GM23338 (cell line): Measurements from ENCODE around the gene SIVA1. TPM values are rescaled to one million over a fixed set of nuclear protein-coding genes. Genes with fewer than 3 reads are reported as not detected.

Experiments
- ATAC-seq: fragments of 200-7000 bp; cut with Tn5 transposase; 3 replicates; pipeline ENCODE4 v1.9.1; 2020
- DNase-seq: peaks from one replicate; pipeline ENCODE4 v3.0.0-alpha.2; 2015; ENCODE audit warnings: low spot score
- H2AFZ ChIP-seq: fragments of 200-600 bp; sonication (generic); 2 replicates; pipeline ENCODE4 v1.8.0; 2016; ENCODE audit warnings: antibody characterized with exemption, mild to moderate bottlenecking, moderate library complexity
- H3F3A ChIP-seq: fragments of 200-600 bp; sonication (generic); replicated peaks from 2 replicates; pipeline ENCODE4 v1.8.0; 2017; ENCODE audit warnings: antibody characterized with exemption, mixed run types, low read depth
- H3K27ac ChIP-seq: fragments of 200-600 bp; sonication (generic); 2 replicates; pipeline ENCODE4 v1.6.1; 2016; ENCODE audit warnings: low read depth
- H3K27me3 ChIP-seq: fragments of 200-600 bp; sonication (generic); 2 replicates; pipeline ENCODE4 v1.8.0; 2016; ENCODE audit warnings: mild to moderate bottlenecking, mixed run types, moderate library complexity; ENCODE audit not compliant: insufficient read depth
- H3K36me3 ChIP-seq: fragments of 200-600 bp; sonication (generic); 2 replicates; pipeline ENCODE4 v1.8.0; 2016; ENCODE audit warnings: mild to moderate bottlenecking; ENCODE audit not compliant: insufficient read depth
- H3K4me1 ChIP-seq: fragments of 200-600 bp; sonication (generic); 2 replicates; pipeline ENCODE4 v1.8.0; 2016; ENCODE audit warnings: mild to moderate bottlenecking, moderate library complexity; ENCODE audit not compliant: insufficient read depth
- H3K4me2 ChIP-seq: fragments of 200-600 bp; sonication (generic); 2 replicates; pipeline ENCODE4 v1.7.1; 2017; ENCODE audit warnings: mixed run types
- H3K4me3 ChIP-seq: fragments of 200-600 bp; sonication (generic); 2 replicates; pipeline ENCODE4 v1.6.1; 2016; ENCODE audit warnings: mixed run types
- H3K79me2 ChIP-seq: fragments of 200-600 bp; sonication (generic); replicated peaks from 2 replicates; pipeline ENCODE4 v1.8.0; 2017; ENCODE audit warnings: mild to moderate bottlenecking; ENCODE audit not compliant: insufficient read depth
- H3K9me2 ChIP-seq: fragments of 200-600 bp; sonication (generic); 2 replicates; pipeline ENCODE4 v1.8.0; 2017; ENCODE audit not compliant: insufficient read depth
- H4K20me1 ChIP-seq: fragments of 200-600 bp; sonication (generic); replicated peaks from 2 replicates; pipeline ENCODE4 v1.8.0; 2017; ENCODE audit warnings: mild to moderate bottlenecking; ENCODE audit not compliant: insufficient read depth
- H3K27ac Mint-ChIP-seq: 2 replicates; pipeline ENCODE4 v1.8.0; 2020; ENCODE audit warnings: inconsistent platforms, mild to moderate bottlenecking, moderate library complexity, mixed read lengths
- H3K27me3 Mint-ChIP-seq: 3 replicates; pipeline ENCODE4 v1.8.0; 2022; ENCODE audit warnings: low read depth, mild to moderate bottlenecking, moderate library complexity, mixed read lengths, inconsistent platforms; ENCODE audit not compliant: insufficient read depth, poor library complexity
- H3K36me3 Mint-ChIP-seq: 3 replicates; pipeline ENCODE4 v1.8.0; 2021; ENCODE audit warnings: low read depth, mild to moderate bottlenecking, inconsistent platforms, moderate library complexity, mixed read lengths
- H3K4me1 Mint-ChIP-seq: 3 replicates; pipeline ENCODE4 v1.8.0; 2020; ENCODE audit warnings: mild to moderate bottlenecking, inconsistent platforms, mixed read lengths
- H3K4me3 Mint-ChIP-seq: 3 replicates; pipeline ENCODE4 v1.8.0; 2021; ENCODE audit warnings: moderate library complexity, mild to moderate bottlenecking, inconsistent platforms, mixed read lengths
- H3K9me3 Mint-ChIP-seq: 3 replicates; pipeline ENCODE4 v1.8.0; 2020; ENCODE audit warnings: moderate library complexity, mild to moderate bottlenecking, inconsistent platforms, mixed read lengths
- CREB1 ChIP-seq: fragments of 250-450 bp; sonication (Bioruptor Pico); IDR thresholded peaks from 2 replicates; pipeline ENCODE4 v1.5.0; 2020; ENCODE audit warnings: low read depth, mild to moderate bottlenecking, moderate library complexity
- EZH2 ChIP-seq: fragments of 200-600 bp; sonication (generic); IDR thresholded peaks from one replicate; pipeline ENCODE4 v1.8.0; 2017; ENCODE audit warnings: antibody characterized with exemption, mild to moderate bottlenecking, low read depth; ENCODE audit not compliant: unreplicated experiment
- EZH2phosphoT487 ChIP-seq: fragments of 200-600 bp; sonication (generic); IDR thresholded peaks from one replicate; pipeline ENCODE4 v1.8.1; 2018; ENCODE audit warnings: antibody characterized with exemption; ENCODE audit not compliant: unreplicated experiment
- JUNB ChIP-seq: IDR thresholded peaks from one replicate; pipeline ENCODE4 v1.6.1; 2016; ENCODE audit warnings: antibody characterized with exemption; ENCODE audit not compliant: unreplicated experiment
- NANOG ChIP-seq: IDR thresholded peaks from 2 replicates; pipeline ENCODE4 v1.6.1; 2016; ENCODE audit warnings: antibody characterized with exemption, borderline replicate concordance
- STAT1 ChIP-seq: IDR thresholded peaks from one replicate; pipeline ENCODE4 v1.6.1; 2016; ENCODE audit warnings: antibody characterized with exemption; ENCODE audit not compliant: unreplicated experiment
- ZNF114 ChIP-seq: fragments of 250-450 bp; sonication (Bioruptor Pico); IDR thresholded peaks from 2 replicates; pipeline ENCODE4 v1.5.0; 2020; ENCODE audit warnings: mild to moderate bottlenecking, moderate library complexity
- ZNF331 ChIP-seq: fragments of 250-450 bp; sonication (Bioruptor Pico); IDR thresholded peaks from 2 replicates; pipeline ENCODE4 v1.5.0; 2020; ENCODE audit warnings: low read depth, mild to moderate bottlenecking, moderate library complexity
- polyA plus RNA-seq: library from polyadenylated mRNA; unstranded; fragments of >200 nt; fragmentation: Nextera tagmentation; extraction: Ambion mirVana; gene quantifications from 2 replicates; pipeline ENCODE4 v1.2.1, GENCODE V29; 2016
- total RNA-seq: library from RNA; depleted of rRNA; stranded (reverse); fragments of >200 nt; shearing (Covaris generic); gene quantifications from 2 replicates; pipeline ENCODE4 v1.2.3, GENCODE V29; 2014
- TF ChIP-seq, protein P1 (sequence below): IDR thresholded peaks from one replicate; pipeline ENCODE4 v1.6.1; 2018; ENCODE audit warnings: antibody characterized with exemption; ENCODE audit not compliant: unreplicated experiment
- TF ChIP-seq, protein P2 (sequence below): fragments of 250-450 bp; sonication (Bioruptor Pico); IDR thresholded peaks from 2 replicates; pipeline ENCODE4 v1.5.0; 2020; ENCODE audit warnings: mild to moderate bottlenecking, moderate library complexity
- TF ChIP-seq, protein P3 (sequence below): IDR thresholded peaks from 2 replicates; pipeline ENCODE4 v1.6.1; 2016; ENCODE audit warnings: antibody characterized with exemption
- TF ChIP-seq, protein P4 (sequence below), 2 experiments: fragments of 200-600 bp in 1 of 2; sonication (generic) in 1 of 2; conservative IDR thresholded peaks; 2 replicates each; pipeline versions ENCODE4 v1.5.1 to v1.6.1; 2016 to 2017; ENCODE audit warnings: antibody characterized with exemption in 2 of 2, low read depth in 2 of 2, mild to moderate bottlenecking in 2 of 2, moderate library complexity in 1 of 2

SIVA1 gene
- total and polyA plus RNA-seq, 2 experiments from 2014 or later: 215 to 392 TPM

DNA sequence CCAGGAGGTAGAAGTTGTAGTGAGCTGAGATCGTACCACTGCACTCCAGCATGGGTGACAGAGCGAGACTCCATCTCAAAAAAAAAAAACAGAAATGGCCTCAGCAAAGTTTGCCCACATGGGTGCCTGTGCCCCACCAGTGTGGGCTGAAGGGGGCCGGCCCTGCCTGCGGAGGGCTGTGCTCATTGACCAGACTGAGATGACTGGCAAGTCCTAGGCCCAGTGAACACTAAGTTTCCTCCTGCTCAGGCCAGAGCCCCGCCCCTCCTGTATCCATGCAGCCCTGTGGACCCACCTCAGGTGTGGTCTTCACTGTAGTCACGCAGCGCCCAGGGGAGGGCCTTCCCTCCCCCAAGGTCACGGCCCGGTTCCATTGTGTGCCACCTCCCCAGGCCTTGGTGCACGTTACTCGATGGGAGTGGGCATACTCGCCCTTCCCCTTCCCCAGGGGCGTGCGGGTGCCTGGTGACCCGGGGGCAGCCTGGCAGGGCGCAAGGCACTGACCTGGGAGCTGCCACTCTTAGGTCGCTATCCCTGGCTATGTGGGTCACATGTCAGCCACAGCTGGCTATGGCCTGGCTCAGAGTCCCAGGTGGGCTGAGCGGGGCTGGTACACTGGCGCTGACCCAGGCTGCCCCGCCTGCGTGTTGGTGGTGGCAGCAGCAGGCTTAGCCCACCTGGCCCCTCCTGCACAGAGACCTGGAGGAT is 47.5 kb upstream of the SIVA1 start:
- Histone ChIP-seq H2AFZ (no peak overlapping the region), H4K20me1 (no peaks in the 10 kb centered on the region), H3F3A (0 out of 2 replicates have a peak, but pooled peaks cover 2% of the 10 kb centered on the region), H3K4me2 (no peak overlapping the region), H3K27ac (no peak overlapping the region), H3K36me3 (peaks cover 12% of the 10 kb centered on the region; the same call in 1 of the 2 replicates), H3K27me3 (no peaks in the 10 kb centered on the region), H3K9me2 (no peaks in the 10 kb centered on the region), H3K79me2 (no peaks in the 10 kb centered on the region), H3K4me1 (peaks cover 10% of the 10 kb centered on the region; the same call in 1 of the 2 replicates), H3K4me3 (no peak overlapping the region)
- Mint-ChIP-seq H3K4me1 (peaks cover 13% of the 10 kb centered on the region), H3K27me3 (peaks cover 10% of the 10 kb centered on the region), H3K4me3 (no peak overlapping the region), H3K9me3 (peaks cover 19% of the 10 kb centered on the region), H3K36me3 (peaks cover 37% of the 10 kb centered on the region), H3K27ac (no peak overlapping the region)
- DNase-seq: no peak
- no peak; the same call in 2 of the 3 replicates for ATAC-seq
- TF ChIP-seq EZH2 (no peak), ZNF331 (CRISPR knock-in tag) (no peak), CREB1 (no peak), STAT1 (no peak), EZH2phosphoT487 (no peak), NANOG (no peak), JUNB (no peak), ZNF114 (CRISPR knock-in tag) (no peak)
- TF ChIP-seq, protein P1, sequence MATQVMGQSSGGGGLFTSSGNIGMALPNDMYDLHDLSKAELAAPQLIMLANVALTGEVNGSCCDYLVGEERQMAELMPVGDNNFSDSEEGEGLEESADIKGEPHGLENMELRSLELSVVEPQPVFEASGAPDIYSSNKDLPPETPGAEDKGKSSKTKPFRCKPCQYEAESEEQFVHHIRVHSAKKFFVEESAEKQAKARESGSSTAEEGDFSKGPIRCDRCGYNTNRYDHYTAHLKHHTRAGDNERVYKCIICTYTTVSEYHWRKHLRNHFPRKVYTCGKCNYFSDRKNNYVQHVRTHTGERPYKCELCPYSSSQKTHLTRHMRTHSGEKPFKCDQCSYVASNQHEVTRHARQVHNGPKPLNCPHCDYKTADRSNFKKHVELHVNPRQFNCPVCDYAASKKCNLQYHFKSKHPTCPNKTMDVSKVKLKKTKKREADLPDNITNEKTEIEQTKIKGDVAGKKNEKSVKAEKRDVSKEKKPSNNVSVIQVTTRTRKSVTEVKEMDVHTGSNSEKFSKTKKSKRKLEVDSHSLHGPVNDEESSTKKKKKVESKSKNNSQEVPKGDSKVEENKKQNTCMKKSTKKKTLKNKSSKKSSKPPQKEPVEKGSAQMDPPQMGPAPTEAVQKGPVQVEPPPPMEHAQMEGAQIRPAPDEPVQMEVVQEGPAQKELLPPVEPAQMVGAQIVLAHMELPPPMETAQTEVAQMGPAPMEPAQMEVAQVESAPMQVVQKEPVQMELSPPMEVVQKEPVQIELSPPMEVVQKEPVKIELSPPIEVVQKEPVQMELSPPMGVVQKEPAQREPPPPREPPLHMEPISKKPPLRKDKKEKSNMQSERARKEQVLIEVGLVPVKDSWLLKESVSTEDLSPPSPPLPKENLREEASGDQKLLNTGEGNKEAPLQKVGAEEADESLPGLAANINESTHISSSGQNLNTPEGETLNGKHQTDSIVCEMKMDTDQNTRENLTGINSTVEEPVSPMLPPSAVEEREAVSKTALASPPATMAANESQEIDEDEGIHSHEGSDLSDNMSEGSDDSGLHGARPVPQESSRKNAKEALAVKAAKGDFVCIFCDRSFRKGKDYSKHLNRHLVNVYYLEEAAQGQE: no peak
- TF ChIP-seq, protein P2, sequence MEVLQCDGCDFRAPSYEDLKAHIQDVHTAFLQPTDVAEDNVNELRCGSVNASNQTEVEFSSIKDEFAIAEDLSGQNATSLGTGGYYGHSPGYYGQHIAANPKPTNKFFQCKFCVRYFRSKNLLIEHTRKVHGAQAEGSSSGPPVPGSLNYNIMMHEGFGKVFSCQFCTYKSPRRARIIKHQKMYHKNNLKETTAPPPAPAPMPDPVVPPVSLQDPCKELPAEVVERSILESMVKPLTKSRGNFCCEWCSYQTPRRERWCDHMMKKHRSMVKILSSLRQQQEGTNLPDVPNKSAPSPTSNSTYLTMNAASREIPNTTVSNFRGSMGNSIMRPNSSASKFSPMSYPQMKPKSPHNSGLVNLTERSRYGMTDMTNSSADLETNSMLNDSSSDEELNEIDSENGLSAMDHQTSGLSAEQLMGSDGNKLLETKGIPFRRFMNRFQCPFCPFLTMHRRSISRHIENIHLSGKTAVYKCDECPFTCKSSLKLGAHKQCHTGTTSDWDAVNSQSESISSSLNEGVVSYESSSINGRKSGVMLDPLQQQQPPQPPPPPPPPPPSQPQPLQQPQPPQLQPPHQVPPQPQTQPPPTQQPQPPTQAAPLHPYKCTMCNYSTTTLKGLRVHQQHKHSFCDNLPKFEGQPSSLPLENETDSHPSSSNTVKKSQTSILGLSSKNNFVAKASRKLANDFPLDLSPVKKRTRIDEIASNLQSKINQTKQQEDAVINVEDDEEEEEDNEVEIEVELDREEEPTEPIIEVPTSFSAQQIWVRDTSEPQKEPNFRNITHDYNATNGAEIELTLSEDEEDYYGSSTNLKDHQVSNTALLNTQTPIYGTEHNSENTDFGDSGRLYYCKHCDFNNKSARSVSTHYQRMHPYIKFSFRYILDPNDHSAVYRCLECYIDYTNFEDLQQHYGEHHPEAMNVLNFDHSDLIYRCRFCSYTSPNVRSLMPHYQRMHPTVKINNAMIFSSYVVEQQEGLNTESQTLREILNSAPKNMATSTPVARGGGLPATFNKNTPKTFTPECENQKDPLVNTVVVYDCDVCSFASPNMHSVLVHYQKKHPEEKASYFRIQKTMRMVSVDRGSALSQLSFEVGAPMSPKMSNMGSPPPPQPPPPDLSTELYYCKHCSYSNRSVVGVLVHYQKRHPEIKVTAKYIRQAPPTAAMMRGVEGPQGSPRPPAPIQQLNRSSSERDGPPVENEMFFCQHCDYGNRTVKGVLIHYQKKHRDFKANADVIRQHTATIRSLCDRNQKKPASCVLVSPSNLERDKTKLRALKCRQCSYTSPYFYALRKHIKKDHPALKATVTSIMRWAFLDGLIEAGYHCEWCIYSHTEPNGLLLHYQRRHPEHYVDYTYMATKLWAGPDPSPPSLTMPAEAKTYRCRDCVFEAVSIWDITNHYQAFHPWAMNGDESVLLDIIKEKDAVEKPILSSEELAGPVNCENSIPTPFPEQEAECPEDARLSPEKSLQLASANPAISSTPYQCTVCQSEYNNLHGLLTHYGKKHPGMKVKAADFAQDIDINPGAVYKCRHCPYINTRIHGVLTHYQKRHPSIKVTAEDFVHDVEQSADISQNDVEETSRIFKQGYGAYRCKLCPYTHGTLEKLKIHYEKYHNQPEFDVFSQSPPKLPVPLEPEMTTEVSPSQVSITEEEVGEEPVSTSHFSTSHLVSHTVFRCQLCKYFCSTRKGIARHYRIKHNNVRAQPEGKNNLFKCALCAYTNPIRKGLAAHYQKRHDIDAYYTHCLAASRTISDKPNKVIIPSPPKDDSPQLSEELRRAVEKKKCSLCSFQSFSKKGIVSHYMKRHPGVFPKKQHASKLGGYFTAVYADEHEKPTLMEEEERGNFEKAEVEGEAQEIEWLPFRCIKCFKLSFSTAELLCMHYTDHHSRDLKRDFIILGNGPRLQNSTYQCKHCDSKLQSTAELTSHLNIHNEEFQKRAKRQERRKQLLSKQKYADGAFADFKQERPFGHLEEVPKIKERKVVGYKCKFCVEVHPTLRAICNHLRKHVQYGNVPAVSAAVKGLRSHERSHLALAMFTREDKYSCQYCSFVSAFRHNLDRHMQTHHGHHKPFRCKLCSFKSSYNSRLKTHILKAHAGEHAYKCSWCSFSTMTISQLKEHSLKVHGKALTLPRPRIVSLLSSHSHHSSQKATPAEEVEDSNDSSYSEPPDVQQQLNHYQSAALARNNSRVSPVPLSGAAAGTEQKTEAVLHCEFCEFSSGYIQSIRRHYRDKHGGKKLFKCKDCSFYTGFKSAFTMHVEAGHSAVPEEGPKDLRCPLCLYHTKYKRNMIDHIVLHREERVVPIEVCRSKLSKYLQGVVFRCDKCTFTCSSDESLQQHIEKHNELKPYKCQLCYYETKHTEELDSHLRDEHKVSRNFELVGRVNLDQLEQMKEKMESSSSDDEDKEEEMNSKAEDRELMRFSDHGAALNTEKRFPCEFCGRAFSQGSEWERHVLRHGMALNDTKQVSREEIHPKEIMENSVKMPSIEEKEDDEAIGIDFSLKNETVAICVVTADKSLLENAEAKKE (CRISPR knock-in tag): no peak
- TF ChIP-seq, protein P3, sequence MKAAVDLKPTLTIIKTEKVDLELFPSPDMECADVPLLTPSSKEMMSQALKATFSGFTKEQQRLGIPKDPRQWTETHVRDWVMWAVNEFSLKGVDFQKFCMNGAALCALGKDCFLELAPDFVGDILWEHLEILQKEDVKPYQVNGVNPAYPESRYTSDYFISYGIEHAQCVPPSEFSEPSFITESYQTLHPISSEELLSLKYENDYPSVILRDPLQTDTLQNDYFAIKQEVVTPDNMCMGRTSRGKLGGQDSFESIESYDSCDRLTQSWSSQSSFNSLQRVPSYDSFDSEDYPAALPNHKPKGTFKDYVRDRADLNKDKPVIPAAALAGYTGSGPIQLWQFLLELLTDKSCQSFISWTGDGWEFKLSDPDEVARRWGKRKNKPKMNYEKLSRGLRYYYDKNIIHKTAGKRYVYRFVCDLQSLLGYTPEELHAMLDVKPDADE: no peak
- TF ChIP-seq, protein P4, sequence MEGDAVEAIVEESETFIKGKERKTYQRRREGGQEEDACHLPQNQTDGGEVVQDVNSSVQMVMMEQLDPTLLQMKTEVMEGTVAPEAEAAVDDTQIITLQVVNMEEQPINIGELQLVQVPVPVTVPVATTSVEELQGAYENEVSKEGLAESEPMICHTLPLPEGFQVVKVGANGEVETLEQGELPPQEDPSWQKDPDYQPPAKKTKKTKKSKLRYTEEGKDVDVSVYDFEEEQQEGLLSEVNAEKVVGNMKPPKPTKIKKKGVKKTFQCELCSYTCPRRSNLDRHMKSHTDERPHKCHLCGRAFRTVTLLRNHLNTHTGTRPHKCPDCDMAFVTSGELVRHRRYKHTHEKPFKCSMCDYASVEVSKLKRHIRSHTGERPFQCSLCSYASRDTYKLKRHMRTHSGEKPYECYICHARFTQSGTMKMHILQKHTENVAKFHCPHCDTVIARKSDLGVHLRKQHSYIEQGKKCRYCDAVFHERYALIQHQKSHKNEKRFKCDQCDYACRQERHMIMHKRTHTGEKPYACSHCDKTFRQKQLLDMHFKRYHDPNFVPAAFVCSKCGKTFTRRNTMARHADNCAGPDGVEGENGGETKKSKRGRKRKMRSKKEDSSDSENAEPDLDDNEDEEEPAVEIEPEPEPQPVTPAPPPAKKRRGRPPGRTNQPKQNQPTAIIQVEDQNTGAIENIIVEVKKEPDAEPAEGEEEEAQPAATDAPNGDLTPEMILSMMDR (conservative IDR thresholded peaks at IDR 0.05; ENCODE audit: low read depth in 2 of 2): no peak
